ENCODE results near the gene JAKMIP1.

The JAKMIP1 gene

GRCh38 chr4:6104541-6105130 lies 95.7 kb downstream of the JAKMIP1 start:
- H3K4me1 ChIP-seq, result no peaks in the 10 kb centered on the region
- H3K27ac ChIP-seq, result no peak overlapping the region
- no peaks in the 10 kb centered on the region for H3K9me3 ChIP-seq (ENCODE audit: control insufficient read depth, low read length)
- TF ChIP-seq, protein P1, sequence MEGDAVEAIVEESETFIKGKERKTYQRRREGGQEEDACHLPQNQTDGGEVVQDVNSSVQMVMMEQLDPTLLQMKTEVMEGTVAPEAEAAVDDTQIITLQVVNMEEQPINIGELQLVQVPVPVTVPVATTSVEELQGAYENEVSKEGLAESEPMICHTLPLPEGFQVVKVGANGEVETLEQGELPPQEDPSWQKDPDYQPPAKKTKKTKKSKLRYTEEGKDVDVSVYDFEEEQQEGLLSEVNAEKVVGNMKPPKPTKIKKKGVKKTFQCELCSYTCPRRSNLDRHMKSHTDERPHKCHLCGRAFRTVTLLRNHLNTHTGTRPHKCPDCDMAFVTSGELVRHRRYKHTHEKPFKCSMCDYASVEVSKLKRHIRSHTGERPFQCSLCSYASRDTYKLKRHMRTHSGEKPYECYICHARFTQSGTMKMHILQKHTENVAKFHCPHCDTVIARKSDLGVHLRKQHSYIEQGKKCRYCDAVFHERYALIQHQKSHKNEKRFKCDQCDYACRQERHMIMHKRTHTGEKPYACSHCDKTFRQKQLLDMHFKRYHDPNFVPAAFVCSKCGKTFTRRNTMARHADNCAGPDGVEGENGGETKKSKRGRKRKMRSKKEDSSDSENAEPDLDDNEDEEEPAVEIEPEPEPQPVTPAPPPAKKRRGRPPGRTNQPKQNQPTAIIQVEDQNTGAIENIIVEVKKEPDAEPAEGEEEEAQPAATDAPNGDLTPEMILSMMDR (IDR thresholded peaks at IDR 0.05), result no peak
- no peak overlapping the region for H3K4me2 ChIP-seq (ENCODE audit: low read length)
- H3K27me3 ChIP-seq (ENCODE audit: control insufficient read depth, insufficient read depth, low read length), result no peaks in the 10 kb centered on the region
- H3K9ac ChIP-seq, result no peak overlapping the region
- H3K79me2 ChIP-seq, result no peaks in the 10 kb centered on the region
- H3K4me3 ChIP-seq (ENCODE audit: low read depth, low read length), result no peak overlapping the region
- H3K36me3 ChIP-seq (ENCODE audit: control insufficient read depth, insufficient read depth, low read length), result no peaks in the 10 kb centered on the region
- H2AFZ ChIP-seq, result no peak overlapping the region

DNA sequence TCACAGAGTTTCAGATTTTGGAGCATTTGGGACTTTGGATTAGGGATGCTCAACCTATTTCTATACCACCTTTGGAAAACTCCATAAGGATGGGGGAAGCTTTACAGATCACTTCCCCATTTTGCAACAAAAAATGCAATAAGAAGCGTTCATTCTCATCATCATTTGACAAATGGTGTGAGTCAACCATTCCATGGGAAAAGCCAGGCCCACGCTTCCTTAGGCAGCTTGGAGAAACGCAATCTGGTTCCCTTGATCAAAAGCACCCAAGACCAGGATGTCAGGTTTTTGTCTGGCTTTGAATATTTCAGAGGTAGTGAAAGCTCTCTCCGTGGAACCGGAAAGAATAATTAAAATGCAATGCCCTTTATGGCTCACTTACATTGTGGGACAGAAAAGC lies 102.8 kb downstream of the JAKMIP1 start:
- no peak overlapping the region for H3K4me2 ChIP-seq (ENCODE audit: low read length)
- H3K9me3 ChIP-seq (ENCODE audit: control insufficient read depth, low read length), result no peaks in the 10 kb centered on the region
- no peak overlapping the region for H3K9ac ChIP-seq
- no peaks in the 10 kb centered on the region for H3K36me3 ChIP-seq (ENCODE audit: control insufficient read depth, insufficient read depth, low read length)
- H2AFZ ChIP-seq, result no peak overlapping the region
- no peaks in the 10 kb centered on the region for H3K4me1 ChIP-seq
- no peaks in the 10 kb centered on the region for H3K79me2 ChIP-seq
- H3K27me3 ChIP-seq (ENCODE audit: control insufficient read depth, insufficient read depth, low read length), result no peaks in the 10 kb centered on the region
- no peak overlapping the region for H3K4me3 ChIP-seq (ENCODE audit: low read depth, low read length)
- TF ChIP-seq, protein P1 (IDR thresholded peaks at IDR 0.05), result no peak
- no peak overlapping the region for H3K27ac ChIP-seq

- H3K4me2 ChIP-seq (ENCODE audit: low read length), result no peak overlapping the region
- H3K4me3 ChIP-seq (ENCODE audit: low read depth, low read length), result no peak overlapping the region
- H2AFZ ChIP-seq, result no peak overlapping the region
- no peaks in the 10 kb centered on the region for H3K79me2 ChIP-seq
- H3K36me3 ChIP-seq (ENCODE audit: control insufficient read depth, insufficient read depth, low read length), result no peaks in the 10 kb centered on the region
- TF ChIP-seq, protein P1 (IDR thresholded peaks at IDR 0.05), result no peak
- no peaks in the 10 kb centered on the region for H3K27me3 ChIP-seq (ENCODE audit: control insufficient read depth, insufficient read depth, low read length)
- H3K27ac ChIP-seq, result no peak overlapping the region
- no peaks in the 10 kb centered on the region for H3K9me3 ChIP-seq (ENCODE audit: control insufficient read depth, low read length)
- no peak overlapping the region for H3K9ac ChIP-seq
- no peaks in the 10 kb centered on the region for H3K4me1 ChIP-seq
Observed at GRCh38 chr4:6095897-6096296, 104.5 kb downstream of the JAKMIP1 start.

DNA sequence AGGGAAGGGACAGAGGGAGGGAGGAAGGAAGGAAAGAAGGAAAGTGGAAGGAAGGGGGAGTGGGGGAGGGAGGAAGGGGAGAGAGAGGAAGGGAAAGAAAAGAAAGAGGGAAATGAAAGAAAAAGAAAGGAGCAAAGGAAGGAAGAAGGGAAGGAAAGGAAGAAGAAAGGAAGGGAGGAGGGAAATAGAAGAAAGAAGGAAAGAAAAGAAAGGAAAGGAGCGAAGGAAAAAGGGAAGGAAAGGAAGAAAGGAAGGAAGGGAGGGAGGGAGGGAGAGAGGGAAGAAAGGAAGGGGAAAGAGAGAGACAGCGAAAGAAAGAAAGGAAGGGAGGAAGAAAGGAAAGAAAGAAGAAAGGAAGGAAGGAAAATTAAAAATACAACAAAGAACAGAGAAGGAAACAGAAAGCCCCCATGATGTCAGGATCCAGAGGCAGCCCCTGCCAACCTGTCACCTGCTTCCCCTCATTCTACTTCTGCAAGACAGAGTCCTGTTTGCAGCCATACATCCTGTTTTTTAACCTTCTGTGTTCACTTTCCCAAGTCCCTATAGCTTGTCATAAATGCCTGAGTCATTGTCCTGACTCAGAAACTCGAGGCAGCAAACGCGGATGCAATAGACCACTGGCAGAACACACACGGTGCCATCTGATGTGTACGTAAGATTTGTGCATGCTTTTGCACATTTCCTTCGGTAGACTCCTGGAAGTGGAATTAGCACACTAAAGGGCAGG lies 105.2 kb downstream of the JAKMIP1 start:
- Histone ChIP-seq H3K27ac (no peak overlapping the region), H3K4me1 (no peaks in the 10 kb centered on the region)
- TF ChIP-seq, protein P1 (IDR thresholded peaks at IDR 0.05), result no peak

GRCh38 chr4:6093671-6094070 lies 106.7 kb downstream of the JAKMIP1 start:
- Histone ChIP-seq H3K9ac (no peak overlapping the region), H3K4me1 (no peaks in the 10 kb centered on the region), H3K36me3 (ENCODE audit: control insufficient read depth, insufficient read depth, low read length) (no peaks in the 10 kb centered on the region), H3K4me3 (ENCODE audit: low read depth, low read length) (no peak overlapping the region), H3K4me2 (ENCODE audit: low read length) (no peak overlapping the region), H2AFZ (no peak overlapping the region), H3K9me3 (ENCODE audit: control insufficient read depth, low read length) (no peaks in the 10 kb centered on the region), H3K27ac (no peak overlapping the region), H3K27me3 (ENCODE audit: control insufficient read depth, insufficient read depth, low read length) (no peaks in the 10 kb centered on the region), H3K79me2 (no peaks in the 10 kb centered on the region)
- TF ChIP-seq, protein P1 (IDR thresholded peaks at IDR 0.05), result no peak

More for the DNA sequence above, 105.2 kb downstream of the JAKMIP1 start:
- no peaks in the 10 kb centered on the region for H3K36me3 ChIP-seq (ENCODE audit: control insufficient read depth, insufficient read depth, low read length)
- no peak overlapping the region for H2AFZ ChIP-seq
- no peak overlapping the region for H3K9ac ChIP-seq
- H3K79me2 ChIP-seq, result no peaks in the 10 kb centered on the region
- H3K27me3 ChIP-seq (ENCODE audit: control insufficient read depth, insufficient read depth, low read length), result no peaks in the 10 kb centered on the region
- no peak overlapping the region for H3K4me2 ChIP-seq (ENCODE audit: low read length)
- H3K4me3 ChIP-seq (ENCODE audit: low read depth, low read length), result no peak overlapping the region
- no peaks in the 10 kb centered on the region for H3K9me3 ChIP-seq (ENCODE audit: control insufficient read depth, low read length)

All from parathyroid adenoma (tissue), 2 donors.